Fibroblast of the aortic adventitia (primary cell): ENCODE results near the gene SCN2A. TPM values are rescaled to one million over a fixed set of nuclear protein-coding genes. Genes with fewer than 3 reads are reported as not detected.

ENCODE experiments used
- DNase-seq: peaks from one replicate; pipeline ENCODE4 v3.0.0-alpha.2; 2010; ENCODE audit warnings: low read depth
- H3K4me3 ChIP-seq: 2 replicates; pipeline ENCODE4 v1.5.1; 2011; ENCODE audit warnings: low read depth, mild to moderate bottlenecking, control low read depth, low read length, moderate library complexity
- CTCF ChIP-seq: IDR thresholded peaks from 2 replicates; pipeline ENCODE4 v1.5.1; 2011; ENCODE audit warnings: mild to moderate bottlenecking, low read length, control low read depth, inconsistent platforms; ENCODE audit not compliant: insufficient read depth
- total RNA-seq: library from RNA; depleted of rRNA; stranded (reverse); fragments of >200 nt; gene quantifications from 2 replicates; pipeline ENCODE4 v1.2.3, GENCODE V29; 2012; ENCODE audit warnings: low replicate concordance

SCN2A gene
- total RNA-seq, 1 donor, result 16.7 TPM

DNA sequence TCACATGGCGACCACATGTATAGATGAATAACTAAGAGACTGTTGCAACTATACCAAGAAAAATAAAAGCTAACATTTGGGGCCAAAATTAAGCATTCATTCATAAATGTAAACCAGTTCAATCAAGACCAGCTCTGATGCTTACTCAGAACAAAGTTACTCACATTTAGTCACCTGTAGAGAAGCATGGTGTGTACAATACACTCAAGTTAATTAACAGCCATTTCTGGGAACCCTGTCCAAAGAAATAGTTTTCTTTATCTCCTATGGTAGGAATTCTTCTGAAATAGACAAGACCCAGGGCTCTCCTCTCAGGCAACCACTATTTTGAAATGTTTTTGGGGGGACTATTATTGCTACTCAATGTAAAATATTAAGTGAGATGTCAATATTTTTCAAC is 37.0 kb upstream of the SCN2A start:
- no peak for TF ChIP-seq CTCF
- H3K4me3 ChIP-seq, result peak overlapping the region; percentile 19
- DNase-seq, result peak; percentile 10

DNA sequence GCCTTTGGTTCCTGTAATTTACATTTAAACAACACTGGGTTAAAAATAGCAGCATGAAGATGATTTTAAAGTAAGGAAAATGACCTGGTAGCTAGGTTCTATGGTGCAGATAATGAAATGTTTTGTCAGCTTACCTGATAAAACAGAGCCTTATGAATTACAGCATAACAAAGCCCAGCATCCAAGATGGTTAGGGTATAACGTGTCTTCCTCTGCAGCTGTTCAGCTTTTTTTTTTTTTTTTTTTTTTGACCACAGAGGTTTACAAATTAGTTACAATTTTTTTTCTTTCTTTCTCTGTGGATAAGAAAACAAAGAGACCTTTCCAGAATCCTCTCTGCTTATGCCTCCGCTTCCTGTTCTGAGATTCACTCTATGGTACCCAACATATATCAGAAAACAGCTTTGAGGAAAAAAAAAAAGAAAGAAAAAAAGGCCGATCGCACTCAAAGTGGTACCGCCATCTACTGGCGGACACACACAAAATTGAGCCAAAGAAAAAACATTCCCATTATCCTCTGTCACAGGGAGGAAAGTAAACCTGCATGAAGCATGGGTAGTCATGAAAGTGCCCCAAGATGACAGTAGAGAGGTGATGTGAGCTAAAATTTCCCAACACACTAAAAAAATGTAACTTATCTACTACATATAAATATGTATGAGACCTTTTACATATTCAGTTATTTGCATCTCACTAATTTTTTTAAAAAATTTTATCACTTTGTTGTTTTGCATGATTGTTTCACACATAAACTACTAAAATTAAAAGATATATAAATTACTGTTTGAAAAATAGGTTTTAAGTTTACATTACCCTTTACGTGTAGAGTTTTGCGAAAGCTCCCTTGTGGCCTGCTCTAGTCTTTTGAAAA is 35.3 kb upstream of the SCN2A start, which contains the start of gene SCN3A:
TSS of gene SCN3A (minus strand) at position 362 of the 871 bp plus-strand sequence. CDS start 27,656 bp downstream, outside the sequence.
- DNase-seq, result peak; percentile 76
- peak; percentile 75 for TF ChIP-seq CTCF
- peak within 1 kb of the TSS; percentile 54 for H3K4me3 ChIP-seq

DNA sequence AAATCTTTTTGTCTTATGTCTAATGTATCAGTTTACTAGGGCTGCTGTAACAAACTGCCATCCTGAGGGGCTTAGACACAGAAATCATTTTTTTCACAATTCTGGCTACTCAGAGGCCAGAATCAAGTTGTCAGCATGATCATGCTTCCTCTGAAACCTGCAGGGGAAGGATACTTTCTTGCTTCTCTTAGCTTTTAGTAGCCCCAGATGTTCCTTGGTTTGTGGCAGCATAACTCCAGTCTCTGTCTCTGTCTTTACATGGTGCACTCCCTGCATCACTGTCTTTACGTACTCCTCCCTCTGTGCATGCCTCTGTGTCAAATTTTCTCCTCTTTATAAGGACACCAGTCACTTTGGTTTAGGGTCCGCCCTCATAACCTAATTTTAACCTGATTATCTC is 33.3 kb upstream of the SCN2A start:
- no peak for DNase-seq

DNA sequence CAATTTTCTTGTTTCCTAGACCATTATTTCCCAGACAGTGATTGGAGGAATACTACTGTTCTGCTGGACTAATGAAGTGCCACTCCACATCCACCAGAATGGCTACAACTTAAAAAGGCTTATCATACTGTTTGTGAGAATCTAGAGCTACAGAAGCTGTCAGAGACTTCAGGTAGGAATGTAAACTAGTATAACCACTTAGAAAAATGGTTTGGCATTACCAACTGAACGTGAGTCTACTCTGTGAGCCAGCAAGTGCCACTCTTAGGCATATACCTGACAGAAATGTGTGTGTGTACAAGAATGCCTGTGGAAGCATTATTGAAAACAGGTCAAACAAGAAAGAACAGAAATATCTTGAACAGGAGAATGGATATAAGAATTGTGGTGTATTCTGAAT is 31.1 kb upstream of the SCN2A start:
- H3K4me3 ChIP-seq, result no peak overlapping the region
- DNase-seq, result no peak
- TF ChIP-seq CTCF, result no peak

More for the DNA sequence above, 33.3 kb upstream of the SCN2A start:
- TF ChIP-seq CTCF, result no peak
- H3K4me3 ChIP-seq, result no peak overlapping the region

- TF ChIP-seq CTCF, result no peak
- peak; percentile 15 for DNase-seq
- H3K4me3 ChIP-seq, result no peak overlapping the region
These were observed 25.1 kb upstream of the SCN2A start for GRCh38 chr2:165214093-165214492.

- no peak overlapping the region for H3K4me3 ChIP-seq
- no peak for TF ChIP-seq CTCF
- no peak for DNase-seq
These were observed 19.7 kb upstream of the SCN2A start for GRCh38 chr2:165219481-165219880.
